Fibroblast of pulmonary artery (primary cell): Measurements from ENCODE around the gene GPC1.

Source experiments
- DNase-seq: peaks from one replicate; pipeline ENCODE4 v3.0.0-alpha.2; 2010; ENCODE audit warnings: low read depth
- H3K4me3 ChIP-seq: replicated peaks from 2 replicates; pipeline ENCODE4 v1.5.1; 2011; ENCODE audit warnings: low read depth, mild to moderate bottlenecking, control low read depth, low read length, moderate library complexity
- CTCF ChIP-seq: IDR thresholded peaks from 2 replicates; pipeline ENCODE4 v1.5.1; 2011; ENCODE audit warnings: mild to moderate bottlenecking, control low read depth, low read length, inconsistent platforms; ENCODE audit errors: missing control alignments

GPC1 gene

GRCh38 chr2:240450532-240451107 lies 15.2 kb downstream of the GPC1 start:
- TF ChIP-seq CTCF: no peak
- H3K4me3 ChIP-seq: no peak overlapping the region
- no peak for DNase-seq

- H3K4me3 ChIP-seq: no peak overlapping the region
- TF ChIP-seq CTCF: no peak
- DNase-seq: no peak
These were observed 15.7 kb downstream of the GPC1 start for GRCh38 chr2:240451108-240451611.

- no peak for TF ChIP-seq CTCF
- H3K4me3 ChIP-seq: peak overlapping the region; percentile 47
- DNase-seq: no peak
These were observed 16.5 kb downstream of the GPC1 start for GRCh38 chr2:240451791-240452461.

DNA sequence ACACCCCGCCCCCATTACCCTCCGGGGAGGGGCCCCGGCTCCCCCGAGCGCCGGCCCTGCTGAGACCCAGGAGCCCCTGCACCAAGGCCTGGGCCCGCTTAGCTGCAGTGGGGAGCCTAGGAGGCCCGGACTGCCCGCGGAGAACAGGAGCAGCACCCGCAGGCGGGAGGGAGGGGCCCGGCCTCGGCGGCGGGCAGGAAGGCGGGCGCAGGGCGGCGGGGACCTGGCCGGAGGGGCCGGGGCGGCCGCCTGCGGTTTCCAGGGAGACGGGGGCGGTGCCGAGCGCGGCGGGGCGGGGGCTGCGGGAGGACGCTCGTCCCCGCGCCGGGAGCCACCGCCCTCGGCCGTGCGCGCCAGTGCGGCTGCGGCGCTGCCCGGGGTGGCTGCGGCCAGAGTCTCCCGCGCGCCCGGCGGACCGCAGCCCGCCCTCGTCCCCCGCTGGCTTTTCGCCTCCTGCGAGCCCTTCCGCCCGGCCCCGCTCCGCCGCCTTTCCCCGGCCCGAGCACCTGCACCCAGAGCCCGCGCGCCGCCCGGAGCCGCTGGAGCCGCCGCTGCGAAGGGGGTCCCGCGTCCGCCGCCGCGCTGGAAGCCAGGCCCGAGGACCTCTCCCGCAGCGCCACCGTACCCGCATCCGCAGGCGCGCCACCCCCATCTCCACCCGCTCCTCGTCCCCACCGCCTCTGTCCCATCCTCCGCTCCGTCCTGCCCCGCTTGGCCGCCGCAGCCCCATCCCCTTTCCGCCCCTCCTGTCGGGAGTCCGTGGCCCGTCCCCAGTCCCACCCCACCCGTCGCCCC lies 17.2 kb downstream of the GPC1 start:
- peak; percentile 47 for DNase-seq
- peak overlapping the region; percentile 53 for H3K4me3 ChIP-seq
- no peak for TF ChIP-seq CTCF

- H3K4me3 ChIP-seq: no peak overlapping the region
- TF ChIP-seq CTCF: no peak
- DNase-seq: no peak
These were observed 18.1 kb downstream of the GPC1 start for GRCh38 chr2:240453461-240454105.

DNA sequence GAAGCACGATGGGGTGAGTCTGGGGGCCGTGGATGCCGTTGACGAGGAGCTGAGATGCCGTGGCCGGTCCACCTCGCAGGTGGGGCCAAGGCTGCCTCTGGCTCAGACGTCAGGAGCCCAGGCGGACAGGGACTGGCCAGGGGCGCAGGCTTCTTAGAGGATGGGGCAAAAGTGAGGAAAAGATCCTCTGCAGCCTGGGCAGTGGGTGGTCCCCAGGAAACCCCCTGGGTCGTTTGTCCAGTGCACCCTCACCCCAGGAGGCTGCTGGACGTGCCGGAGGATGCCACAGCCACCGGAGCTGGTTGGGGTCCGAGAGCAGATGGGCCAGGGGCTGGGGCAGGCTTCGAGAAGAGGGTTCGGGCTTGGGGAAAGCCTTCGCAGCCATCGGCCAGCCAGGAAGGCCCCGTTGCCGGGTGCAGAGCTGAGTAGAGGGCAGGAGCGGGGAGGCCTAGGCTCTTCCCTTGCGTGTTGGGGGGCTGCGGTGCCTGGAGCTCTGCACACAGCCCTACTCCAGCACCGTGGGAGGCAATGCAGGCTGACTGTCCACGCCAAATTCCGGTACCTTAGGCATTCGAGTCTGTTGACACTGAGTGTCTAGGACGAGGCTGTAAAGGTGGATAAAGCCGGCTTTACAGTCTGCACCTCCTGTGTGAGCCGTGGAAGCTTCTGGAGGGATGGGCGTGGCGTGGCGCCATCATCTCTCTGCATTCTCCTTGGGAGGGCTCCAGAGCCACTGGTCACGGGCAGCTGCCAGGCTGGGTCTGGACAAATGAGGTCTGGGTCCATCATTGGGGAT lies 18.8 kb downstream of the GPC1 start:
- no peak for TF ChIP-seq CTCF
- no peak for DNase-seq
- no peak overlapping the region for H3K4me3 ChIP-seq
